Raji (cell line): ENCODE measurements around the gene SUSD3.

Source experiments
- POLR2A ChIP-seq: IDR thresholded peaks from 2 replicates; pipeline ENCODE4 v1.6.1; 2011; ENCODE audit warnings: low read depth, low read length, control low read depth; ENCODE audit not compliant: insufficient read depth

SUSD3 gene

DNA sequence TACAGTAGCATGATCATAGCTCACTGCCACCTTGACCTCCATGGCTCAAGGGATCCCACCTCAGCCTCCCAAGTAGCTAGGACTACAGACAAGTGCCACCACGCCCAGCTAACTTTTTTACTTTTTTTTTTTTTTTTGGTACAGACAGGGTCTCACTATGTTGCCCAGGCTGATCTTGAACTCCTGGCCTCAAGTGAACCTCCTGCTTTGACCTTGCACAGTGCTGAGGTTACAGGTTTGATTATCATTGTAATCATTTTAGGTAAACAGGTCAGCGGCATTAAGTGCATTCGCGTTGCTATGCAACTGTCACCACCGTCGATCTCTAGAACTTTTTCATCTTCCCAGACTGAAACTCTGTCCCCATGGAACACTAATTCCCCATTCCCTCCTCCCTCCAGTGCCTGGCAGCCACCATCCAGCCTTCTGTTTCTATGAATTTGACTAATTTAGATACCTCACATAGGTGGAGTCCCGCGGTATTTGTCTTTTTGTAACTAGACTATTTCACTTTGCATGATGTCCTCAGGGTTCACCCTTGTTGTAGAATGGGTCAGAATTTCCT is 31.7 kb downstream of the SUSD3 start:
- no peak for TF ChIP-seq POLR2A

DNA sequence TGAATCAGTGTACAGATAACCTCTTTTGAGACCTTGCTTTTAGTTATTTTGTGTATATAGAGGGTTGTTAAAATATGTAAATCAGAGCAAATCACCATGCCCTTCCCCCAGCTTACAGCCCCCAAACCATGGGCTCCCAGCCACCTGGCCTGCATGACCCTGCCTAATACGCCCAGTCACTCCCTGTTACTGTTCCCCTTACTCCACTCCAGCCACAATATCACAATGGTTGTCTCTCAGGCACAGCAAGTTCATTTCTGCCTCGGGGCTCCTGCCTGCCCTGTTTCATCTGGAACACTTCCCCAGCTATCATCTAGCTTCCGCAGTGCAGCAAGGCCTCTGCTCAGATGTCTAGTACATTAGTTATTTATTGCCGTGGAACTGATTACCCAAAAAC is 32.6 kb downstream of the SUSD3 start:
- no peak for TF ChIP-seq POLR2A

DNA sequence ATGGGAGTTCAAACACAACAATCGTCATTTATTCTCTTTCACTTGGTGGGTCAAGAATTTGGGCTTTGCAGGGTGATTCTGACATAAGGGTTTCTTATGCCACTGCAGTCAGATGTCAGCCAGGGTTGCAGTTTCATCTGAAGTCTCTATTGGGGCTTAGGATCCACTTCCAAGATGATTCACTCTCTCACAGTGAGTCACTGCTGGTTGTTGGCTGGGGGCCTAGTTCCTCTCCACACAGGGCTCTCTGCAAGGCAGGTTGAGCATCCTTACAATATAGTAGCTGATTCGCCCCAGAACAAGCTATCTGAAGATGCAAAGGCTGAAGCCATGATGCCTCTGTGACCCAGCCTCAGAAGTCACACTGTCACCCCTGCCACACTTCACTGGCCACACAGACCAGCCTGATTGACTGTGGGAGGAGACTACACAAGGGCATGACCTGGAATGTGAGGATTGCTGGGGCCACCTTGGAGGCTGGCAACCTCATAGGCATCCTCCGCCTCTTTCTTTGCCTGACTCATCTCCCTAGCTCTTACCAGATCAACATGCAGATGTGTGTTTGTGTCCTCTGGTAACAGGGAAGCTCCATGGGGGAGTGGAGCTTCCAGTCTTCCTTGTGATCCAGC is 33.1 kb downstream of the SUSD3 start:
- TF ChIP-seq POLR2A = no peak

DNA sequence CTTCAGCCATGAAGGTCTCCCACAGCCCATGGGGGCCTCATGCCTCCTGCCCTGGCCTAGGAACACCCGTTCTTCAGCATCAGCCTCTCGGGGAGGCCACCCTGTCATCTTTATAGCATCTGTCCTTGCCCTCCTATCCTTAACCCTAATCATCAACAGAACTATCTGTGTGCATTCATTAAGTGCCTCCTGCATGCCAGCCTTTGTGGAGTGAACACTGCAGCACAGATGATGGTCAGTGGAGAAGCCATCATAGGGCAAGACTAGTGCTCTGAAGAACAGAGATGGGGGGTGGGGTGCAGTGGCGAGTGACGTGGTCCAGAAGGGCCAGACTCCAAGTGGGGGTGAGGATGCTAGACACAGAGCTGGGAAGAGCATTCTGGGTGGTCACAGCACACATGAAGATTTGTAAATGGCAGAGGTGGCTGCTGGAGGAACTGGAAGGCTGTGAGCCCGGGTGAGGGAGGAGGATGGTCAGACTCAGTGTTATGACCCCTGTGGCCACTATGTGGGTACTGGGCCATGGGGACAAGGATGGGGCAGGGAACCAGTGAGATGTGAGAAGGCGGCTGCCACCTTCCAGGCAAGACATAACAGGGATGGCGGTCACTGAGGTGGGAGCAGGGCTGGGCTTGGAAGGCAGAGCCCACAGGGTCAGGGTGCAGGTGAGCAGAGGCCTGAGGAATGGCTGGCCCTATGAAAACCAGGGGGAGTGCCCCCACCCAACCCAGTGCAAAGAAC is 33.9 kb downstream of the SUSD3 start:
- TF ChIP-seq POLR2A = no peak

DNA sequence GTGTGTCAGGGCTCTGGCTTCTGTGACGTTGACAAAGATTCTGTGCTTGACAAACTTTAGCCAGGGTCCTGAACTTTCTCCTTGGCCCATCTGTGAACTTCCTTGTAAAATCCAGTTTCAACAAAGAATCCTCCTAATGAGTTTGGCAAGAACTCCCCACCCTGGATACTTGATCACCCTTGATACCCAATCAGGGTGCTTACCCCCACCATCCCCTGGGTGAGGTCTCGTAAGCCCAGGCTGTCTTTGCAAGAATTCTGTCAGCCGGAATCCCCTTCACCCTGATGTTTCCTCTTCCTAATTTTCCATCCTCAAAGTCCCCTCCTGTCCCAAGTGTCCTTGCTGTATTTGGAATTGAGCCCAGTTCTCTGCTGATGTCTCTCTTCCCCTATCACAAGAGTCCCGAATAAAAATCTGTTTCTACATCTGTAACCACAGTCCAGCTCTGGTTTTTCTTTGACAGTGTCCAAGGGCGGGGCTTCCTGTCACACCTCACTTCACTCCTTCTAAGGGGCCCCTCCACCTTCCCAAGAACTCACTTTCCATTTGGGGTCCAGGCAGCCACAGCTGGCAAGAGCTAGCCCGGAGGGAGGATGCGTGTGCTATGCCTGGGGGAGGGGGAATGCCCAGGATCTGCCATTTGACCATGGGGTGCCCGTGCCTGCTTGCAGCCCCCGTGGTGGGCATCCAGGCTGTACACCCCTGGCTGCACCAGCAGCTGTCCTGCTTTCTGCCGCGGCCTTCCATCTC is 34.8 kb downstream of the SUSD3 start:
- TF ChIP-seq POLR2A = no peak

DNA sequence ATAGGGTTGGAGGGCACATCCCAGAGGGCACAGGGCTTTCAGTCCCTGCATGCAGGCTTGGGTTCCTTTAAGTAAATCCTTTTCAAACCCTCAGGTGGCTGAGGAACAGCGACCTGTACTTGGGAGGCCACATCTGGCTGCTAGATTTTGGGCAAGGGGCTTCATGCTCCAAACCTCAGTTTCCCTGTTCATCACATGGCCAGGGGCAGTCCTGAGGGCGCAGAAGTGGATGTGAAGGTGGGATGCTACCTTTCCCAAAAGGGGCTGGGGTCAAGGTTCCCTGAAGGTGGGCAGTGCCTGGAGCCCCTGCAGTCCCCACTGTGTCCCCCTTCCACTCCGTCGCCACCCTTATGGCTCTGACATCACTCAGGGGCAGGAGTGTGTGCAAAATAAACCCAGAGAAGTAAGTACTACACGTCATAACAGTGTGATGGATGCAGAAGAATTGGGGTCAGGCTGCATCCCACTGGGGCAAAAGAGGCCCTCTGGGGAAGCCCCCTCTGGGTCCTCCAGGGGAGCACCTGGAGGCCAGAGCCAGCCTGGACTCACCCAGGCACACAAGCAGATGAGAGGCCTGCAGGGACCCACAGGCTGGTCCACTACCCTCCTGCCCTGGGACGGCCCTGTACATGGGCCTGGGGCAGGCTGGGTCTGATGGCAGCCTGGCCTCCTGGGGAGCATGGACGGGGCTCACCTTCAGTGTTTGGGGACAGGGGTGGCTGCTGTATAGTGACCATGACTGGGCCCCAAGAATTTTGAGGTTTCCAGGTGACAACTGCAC is 35.6 kb downstream of the SUSD3 start:
- TF ChIP-seq POLR2A = no peak

DNA sequence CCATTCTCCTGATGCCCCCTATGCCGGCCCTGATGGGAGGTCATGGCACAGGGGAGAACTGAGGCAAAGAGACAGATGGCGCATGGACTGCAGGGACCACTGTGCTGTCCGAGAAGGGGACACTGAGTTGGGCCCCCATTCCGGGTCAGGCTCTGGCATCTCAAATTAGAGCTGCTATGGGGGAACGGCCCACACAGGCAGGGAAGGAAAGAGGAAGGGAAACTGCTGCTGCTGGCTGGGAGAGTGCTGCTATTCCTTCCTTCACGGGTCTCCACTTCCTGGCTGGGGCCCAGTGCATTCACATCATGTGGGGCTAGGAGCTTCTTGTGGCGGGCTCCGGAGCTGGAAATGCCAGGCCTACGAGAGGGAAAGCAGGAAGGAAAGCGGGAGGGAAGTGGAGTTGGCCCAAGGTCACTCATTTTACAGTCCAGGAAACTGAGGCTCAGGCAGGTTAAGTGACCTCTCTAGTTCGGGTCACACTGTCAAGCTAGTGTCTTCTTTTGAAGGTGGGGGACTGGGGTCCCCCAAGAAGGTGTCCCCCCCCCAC is 36.2 kb downstream of the SUSD3 start:
- peak; percentile 26; the same call in 1 of the 2 replicates for TF ChIP-seq POLR2A

DNA sequence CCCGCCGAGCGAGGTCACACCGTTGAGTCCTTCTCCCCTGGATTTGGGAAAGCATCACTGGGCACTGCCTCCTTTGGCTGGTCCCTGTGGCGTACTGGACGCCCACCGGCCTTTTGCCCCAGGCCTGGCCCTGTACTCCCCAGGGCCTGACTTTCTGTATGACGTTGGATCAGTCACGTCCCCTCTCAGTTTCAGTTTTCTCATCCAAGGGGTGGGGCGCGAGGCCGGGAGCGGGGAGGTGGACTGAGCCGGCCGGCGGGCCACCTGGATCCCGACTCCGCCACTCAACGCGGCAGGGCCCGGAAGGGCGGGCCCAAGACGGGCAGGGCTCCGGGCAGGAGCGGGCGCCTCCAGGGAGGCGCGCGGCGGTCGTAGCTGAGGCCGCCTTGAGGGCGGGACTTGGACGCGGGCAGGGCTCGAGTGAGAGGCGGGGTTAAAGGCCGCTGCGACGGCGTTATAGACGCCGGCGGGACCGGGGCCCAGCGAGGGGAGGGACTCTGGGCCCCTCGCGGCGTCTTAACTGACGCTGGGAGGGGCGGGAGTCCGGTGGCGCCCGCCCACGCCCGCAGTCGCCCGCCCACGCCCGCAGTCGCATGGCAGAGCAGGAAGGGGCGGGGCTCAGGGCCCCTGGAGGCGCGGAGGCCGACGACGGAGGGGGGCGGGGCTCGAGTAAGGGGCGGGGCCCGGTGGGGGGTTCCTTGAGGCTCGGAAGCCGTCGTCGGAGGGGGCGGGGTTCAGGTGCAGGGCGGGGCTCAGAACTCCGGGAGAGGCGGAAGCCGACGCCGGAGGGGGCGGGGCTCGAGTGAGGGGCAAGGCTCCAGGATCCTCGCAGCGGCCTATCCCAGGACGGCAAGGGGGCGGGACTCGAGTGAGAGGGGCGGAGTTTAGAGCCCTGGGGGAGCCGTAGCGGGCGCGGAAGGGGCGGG is 37.0 kb downstream of the SUSD3 start:
- TF ChIP-seq POLR2A = peak; percentile 56; the same call in 1 of the 2 replicates

DNA sequence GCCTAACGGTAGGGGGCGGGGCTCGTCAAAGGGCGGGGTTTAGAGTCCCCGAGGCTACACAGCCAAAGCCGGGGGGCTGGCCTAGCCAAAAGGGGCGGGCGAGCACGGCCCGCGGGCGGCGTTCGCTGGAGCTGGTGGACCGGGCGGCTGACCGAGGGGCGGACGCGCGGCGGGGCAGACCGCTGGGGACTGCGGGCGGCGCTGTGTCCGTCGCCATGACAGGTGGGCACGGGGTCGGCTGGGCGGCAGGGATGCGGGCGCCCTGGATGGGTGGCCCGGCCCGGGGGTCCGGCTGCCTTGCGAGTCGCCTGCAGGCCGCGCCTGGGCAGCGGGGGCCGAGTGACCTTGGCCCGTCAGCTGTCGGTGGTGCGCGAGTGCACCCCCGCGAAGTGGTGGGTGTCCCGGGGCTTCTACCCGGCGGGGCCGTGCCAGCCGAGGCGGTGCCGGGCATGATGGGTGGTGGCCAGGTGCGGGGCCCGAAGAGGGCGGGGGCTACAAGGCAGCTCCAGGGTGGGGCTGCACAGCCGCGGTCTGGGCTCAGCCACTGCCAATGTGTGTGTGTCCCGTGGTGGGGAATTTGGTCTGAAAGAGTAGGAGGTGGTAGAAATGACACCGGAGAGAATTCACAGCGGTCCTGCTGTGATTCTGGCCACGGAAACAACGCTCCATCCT is 37.8 kb downstream of the SUSD3 start, which contains the start of gene CARD19:
CARD19 (plus strand) TSS at position 87 of the 672 bp plus-strand sequence; CDS start at position 216, 129 bp downstream.
- TF ChIP-seq POLR2A = peak; percentile 60

DNA sequence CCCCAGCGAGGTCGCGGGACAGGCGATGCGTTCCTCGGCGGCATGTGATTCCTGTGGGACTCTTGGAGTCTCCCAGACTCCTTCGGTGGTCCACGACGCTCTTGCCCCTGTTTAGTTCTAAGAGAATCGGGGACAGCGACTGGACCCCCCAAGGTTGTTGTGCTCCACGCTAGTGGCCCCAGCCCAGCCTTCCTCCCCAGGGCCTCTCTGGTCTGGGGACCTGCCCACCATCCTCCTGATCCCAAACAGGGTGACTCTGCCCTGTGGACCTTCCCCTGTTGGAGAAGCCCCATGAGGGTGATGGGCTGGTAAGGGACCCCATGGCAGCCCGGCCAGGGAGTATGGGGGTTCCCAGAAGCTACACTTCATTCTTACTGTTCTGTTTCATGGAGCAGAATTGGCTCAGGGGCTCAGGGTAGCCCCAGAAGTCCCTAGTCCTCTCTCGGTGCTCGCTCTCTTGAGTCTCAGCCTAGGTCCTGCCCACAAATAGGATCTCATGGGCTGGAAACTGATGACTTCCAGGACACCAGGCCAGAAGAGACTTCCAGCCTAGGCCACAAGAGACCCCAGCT is 38.4 kb downstream of the SUSD3 start:
- no peak for TF ChIP-seq POLR2A

DNA sequence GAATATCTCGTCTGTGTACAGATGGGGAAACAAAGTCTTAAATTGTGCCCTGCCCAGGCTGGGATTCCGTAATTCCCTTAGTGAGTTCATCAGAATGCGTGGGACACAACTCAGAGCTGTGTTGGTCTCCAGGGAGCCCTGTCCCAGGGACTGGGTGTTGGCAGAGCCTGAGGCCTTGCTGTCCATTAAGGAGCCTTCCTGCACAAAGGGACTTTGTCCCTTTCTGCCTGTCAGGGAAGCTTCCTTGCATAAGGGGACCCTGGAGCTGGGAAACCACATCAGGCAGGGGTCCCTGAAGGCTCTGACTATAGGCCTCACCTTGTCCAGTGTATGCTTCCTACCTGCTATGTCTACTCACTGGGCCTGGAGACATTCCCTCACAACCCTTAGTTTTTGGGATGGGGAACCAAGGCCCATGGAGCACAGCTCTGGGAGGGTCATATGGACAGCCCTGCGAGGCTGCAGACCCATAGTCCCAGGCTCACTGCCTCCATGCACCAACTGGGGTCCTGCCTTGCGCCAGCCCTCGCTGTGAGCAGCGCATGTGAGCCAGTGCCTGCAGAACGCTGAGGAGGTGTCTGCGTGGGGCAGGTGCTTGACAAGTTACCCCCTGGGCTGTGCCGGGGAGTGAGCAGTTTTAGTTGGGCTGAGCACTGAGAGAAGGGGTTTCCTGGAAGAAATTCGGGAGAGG is 39.2 kb downstream of the SUSD3 start:
- TF ChIP-seq POLR2A = no peak
